HG03432 (cell line): ENCODE measurements around the gene IRF8.
"Not testable (repeated sequence)": the region's sequence is repeated elsewhere in the genome, so short reads cannot be mapped to it uniquely, and the experiment has no call there.

Source experiments
- ATAC-seq: cut with Tn5 transposase; IDR thresholded peaks from one replicate; pipeline ENCODE4 v1.9.1; 2021; ENCODE audit warnings: mild to moderate bottlenecking, moderate library complexity; ENCODE audit not compliant: unreplicated experiment

Gene IRF8

GRCh38 chr16:85929259-85929721 is 30.3 kb downstream of the IRF8 start:
- no peak for ATAC-seq

DNA sequence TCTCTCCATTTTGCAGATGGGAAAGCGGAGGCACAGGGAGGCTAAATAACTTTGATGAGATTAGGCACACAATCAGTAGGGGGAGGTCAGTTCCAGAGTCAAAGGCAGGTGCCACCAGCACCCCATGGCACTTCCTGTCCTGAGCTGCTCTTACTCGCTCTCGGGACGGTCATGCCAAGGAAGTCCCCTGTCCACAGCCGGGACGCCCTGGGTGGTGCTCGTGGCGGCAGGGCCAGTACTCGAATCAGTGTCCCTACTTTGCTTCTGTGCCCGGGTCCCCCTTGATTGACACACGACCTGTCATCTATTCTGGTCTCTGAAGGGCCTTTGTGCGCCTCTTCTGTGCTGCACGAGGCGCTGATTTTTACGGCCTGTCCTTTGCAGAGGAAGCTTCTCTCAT is 31.3 kb downstream of the IRF8 start:
- ATAC-seq: no peak

GRCh38 chr16:85931596-85932402 is 32.8 kb downstream of the IRF8 start:
- no peak for ATAC-seq

DNA sequence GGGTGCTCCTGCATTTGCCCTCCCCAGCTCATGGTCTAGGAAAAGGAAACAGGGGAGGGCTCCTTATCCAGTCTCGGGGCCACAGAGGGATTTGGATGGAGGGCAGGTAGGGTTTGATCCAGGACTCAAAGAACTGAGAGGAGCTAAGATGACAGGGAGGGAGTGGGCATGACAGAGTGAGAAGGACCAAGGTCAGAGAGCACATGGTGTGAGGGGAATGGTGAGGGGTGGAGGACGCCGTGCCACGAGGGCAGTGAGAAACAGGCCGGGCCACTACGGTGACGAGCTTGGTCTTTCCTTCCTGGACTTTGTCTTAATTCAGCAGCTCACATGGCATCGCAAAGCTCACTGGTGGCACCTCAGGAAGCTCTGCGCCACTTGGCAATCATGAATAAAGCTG is 35.2 kb downstream of the IRF8 start:
- no peak for ATAC-seq

DNA sequence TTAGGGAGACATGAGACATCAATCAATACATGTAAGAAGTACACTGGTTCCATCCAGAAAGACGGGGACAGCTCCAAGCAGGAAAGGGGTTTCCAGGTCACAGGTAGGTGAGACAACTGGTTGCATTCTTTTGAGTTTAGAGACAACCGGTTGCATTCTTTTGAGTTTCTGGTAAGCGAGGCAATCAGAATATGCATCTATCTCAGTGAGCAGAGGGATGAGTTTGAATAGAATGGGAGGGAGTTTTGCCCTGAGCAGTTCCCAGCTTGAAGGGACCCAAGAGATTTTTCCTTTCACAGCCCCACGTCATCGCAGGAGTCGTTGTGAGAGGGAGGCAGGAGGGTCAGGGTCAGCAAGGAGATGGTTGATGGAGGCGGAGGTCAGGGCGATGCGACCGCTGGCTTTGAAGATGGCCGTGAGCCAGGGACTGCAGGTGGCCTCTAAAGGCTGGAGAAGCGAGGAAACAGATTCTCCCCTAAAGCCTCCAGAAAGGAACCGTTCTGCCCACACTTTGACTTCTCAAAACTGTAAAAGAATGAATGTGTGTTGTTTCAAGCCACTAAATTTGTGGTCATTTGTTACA is 36.5 kb downstream of the IRF8 start:
- peak; percentile 23 for ATAC-seq

GRCh38 chr16:85935974-85936760 is 37.2 kb downstream of the IRF8 start:
- peak; percentile 66 for ATAC-seq

DNA sequence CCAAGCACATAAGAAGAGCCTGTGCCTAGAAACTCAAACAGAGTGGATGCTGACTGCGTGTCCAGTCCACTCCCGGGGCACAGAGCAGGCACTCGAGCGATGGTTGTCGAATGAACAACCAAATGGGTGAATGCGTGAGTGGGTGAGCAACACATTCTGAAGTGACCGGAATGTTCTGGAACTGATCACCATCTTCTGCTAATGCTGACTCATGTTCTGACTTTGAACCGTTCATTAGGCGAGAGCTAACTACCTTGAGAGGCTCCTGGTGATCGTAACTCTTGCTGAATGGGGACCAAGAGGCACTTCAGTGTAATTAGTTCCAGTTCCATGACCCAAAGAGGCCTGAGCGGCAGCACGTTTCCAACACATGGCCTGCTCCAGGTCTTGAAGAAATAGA is 37.9 kb downstream of the IRF8 start:
- ATAC-seq: no peak

DNA sequence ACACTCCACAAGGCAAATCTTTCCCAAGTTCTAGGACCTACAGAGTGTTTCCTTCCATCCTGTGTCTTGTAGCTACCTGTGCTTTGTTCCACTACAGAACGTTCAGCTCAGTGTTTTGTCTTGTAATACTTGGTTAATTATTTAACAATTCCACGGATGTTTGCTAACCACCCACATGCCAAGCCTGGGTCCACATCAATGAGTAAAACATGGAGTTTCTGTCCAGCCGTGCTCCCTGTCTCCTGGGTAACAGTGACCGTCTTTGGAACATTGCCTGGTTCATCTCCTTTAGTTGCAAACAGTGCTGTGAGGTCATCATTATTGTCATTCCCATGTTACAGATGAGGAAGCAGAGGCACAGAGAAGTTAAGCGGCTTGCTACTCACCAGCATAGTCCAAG is 41.3 kb downstream of the IRF8 start:
- no peak for ATAC-seq

- no peak for ATAC-seq
These were observed 43.1 kb downstream of the IRF8 start for GRCh38 chr16:85941863-85942644.

DNA sequence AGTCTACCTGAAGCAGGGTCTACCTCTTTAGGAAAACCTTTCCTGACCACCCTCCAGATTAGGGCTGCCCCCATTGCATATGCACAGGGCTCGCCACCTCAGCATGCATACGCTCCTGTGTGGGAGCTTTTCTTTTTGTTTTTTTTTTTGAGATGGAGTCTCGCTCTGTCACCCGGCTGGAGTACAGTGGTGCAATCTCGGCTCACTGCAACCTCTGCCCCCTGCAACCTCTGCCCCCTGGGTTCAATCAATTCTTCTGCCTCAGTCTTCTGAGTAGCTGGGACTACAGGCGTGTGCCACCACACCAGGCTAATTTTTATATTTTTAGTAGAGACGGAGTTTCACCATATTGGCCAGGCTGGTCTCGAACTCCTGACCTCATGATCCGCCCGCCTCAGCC is 43.7 kb downstream of the IRF8 start:
- ATAC-seq: not testable (repeated sequence)

- ATAC-seq: no peak
These were observed 44.7 kb downstream of the IRF8 start for GRCh38 chr16:85943711-85944110.

- no peak for ATAC-seq
These were observed 45.8 kb downstream of the IRF8 start for GRCh38 chr16:85944572-85945423.

GRCh38 chr16:85945424-85945751 is 46.4 kb downstream of the IRF8 start:
- ATAC-seq: no peak

DNA sequence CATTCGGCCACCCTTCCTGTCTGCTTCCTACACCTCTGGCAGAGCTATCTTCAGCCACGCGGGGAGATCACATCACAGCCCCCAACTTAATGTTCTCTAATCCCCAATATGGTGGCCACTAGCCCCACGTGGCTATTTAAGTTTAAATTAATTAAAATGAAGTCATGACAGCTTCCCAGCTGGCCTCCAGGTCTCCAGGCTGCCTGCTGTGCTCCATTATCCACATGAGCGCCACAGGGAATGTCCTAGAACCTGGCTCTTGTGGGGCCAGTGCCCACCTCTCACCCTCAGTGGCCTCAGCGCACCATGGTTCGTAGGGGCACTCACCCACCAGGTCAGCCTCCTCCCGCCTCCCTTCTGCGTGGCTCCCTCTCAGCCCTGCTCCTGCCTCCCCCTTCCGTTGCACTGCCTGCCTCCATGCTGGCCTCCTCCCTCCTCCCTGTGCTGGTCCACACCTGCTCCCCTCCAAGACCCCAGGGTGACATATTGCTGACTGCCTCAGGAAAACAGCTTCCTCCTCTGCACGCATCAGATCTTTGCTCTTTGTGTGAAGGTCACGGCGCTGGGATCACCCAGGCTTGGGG is 47.7 kb downstream of the IRF8 start:
- ATAC-seq: no peak

DNA sequence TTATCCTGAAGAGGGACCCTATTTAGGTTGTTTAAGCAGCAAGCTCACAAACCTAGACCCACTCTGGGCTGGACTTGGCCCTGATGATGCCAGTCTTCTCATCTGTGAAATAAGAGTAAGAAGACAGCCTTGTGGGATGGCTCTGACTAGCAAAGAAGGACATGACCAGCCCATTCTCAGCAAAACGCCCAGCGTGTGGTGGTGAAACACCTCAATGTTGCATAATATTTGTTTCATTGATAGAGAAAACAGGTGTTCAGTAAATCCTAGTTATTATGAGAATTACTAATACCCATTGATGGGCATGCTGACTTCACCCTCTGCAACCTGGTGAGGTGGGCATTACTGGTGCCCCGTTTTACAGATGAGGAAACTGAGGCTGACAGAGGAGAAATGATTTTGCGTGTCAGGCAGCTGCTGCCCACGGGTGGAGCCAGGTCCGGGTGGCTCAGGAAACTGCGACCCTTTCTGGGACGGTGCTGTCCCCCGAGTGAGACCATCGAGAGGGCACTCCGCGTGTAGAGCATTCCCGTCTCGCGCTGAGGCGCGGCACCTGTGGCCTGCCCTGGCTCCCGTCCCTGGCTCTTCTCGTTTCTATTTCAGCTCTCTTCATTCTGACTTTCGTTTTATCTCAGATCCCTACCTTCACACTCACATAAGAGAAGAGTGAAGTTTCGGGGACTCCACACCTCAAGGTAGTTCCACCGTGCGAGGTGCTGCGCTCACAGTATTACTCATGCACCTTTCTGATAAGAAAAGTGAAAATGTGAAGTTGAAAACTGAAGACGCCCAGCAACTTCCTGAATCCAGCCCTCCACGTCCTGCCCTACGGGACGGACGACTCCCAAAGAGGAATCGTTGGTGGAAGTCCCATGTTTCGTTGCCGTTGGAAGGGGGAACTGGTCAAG is 48.5 kb downstream of the IRF8 start:
- peak; percentile 71 for ATAC-seq

DNA sequence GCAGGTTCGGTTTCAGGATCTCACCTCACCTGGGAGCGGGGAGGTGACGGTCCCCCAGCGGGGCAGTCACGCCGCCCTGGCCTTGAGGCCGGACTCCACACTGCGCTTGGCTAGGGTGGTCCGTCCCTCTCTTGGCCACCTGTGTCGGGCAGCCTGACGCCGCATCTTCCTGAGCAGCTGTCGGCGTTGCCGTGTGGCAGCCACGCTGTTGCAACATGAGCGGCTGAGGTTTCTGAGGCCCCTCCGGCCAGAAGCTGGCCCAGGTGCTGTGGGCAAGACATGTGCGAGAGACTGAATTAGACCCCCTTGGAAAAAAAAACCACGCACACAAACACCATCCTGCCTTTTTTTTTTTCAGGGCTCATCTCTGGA is 49.2 kb downstream of the IRF8 start:
- peak; percentile 27 for ATAC-seq

DNA sequence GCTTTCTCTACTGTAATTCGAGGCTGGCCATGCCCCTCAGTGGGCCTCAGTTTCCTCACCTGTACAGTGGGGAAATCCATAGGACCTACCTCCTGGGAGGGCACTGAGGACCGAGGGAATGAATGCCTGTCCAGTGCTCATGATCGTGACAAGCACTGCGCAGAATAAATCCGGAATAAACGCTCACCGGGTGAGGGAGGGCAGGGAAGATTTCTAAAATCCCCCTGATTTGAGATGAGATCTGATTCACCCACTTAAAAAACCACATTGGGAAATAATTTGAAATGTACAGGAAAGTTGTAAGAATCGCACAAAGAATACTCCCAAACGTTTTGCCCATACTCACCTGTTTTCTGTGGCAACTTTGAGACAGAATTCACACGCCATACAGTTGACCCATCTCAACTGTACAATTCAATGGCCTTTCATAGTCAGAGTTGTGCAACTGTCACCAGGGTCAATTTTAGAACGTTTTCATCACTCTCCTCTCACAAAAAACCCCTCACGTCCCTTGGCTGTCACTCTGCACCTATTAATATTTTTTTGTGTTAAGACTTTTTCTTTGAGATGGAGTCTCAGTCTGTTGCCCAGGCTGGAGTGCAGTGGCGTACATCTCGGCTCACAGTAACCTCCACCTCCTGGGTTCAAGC is 49.8 kb downstream of the IRF8 start:
- no peak for ATAC-seq

GRCh38 chr16:85950136-85950918 is 51.4 kb downstream of the IRF8 start:
- no peak for ATAC-seq
